Adipocyte (in vitro differentiated cells): Measurements from ENCODE around the gene PIP5KL1.

Experiments
- DNase-seq: peaks from one replicate; pipeline ENCODE4 v3.0.0-alpha.2; 2015; ENCODE audit warnings: low read depth
- H3K27me3 ChIP-seq: replicated peaks from 2 replicates; pipeline ENCODE4 v1.7.0; 2013; ENCODE audit warnings: mild to moderate bottlenecking, low read length, moderate library complexity; ENCODE audit not compliant: control insufficient read depth, insufficient read depth
- H3K36me3 ChIP-seq: 2 replicates; pipeline ENCODE4 v1.7.0; 2013; ENCODE audit warnings: low read length, mild to moderate bottlenecking, moderate library complexity; ENCODE audit not compliant: control insufficient read depth, insufficient read depth, severe bottlenecking
- H3K4me1 ChIP-seq: 2 replicates; pipeline ENCODE4 v1.7.0; 2013; ENCODE audit warnings: mild to moderate bottlenecking, low read length, moderate library complexity; ENCODE audit not compliant: control insufficient read depth, insufficient read depth
- H3K4me3 ChIP-seq: 2 replicates; pipeline ENCODE4 v1.7.0; 2013; ENCODE audit warnings: mild to moderate bottlenecking, low read length, moderate library complexity
- H3K9ac ChIP-seq: 2 replicates; pipeline ENCODE4 v1.7.0; 2013; ENCODE audit warnings: mild to moderate bottlenecking, low read length, moderate library complexity
- H3K9me3 ChIP-seq: 2 replicates; pipeline ENCODE4 v1.7.0; 2013; ENCODE audit warnings: mild to moderate bottlenecking, low read length, moderate library complexity; ENCODE audit not compliant: control insufficient read depth

PIP5KL1 gene

DNA sequence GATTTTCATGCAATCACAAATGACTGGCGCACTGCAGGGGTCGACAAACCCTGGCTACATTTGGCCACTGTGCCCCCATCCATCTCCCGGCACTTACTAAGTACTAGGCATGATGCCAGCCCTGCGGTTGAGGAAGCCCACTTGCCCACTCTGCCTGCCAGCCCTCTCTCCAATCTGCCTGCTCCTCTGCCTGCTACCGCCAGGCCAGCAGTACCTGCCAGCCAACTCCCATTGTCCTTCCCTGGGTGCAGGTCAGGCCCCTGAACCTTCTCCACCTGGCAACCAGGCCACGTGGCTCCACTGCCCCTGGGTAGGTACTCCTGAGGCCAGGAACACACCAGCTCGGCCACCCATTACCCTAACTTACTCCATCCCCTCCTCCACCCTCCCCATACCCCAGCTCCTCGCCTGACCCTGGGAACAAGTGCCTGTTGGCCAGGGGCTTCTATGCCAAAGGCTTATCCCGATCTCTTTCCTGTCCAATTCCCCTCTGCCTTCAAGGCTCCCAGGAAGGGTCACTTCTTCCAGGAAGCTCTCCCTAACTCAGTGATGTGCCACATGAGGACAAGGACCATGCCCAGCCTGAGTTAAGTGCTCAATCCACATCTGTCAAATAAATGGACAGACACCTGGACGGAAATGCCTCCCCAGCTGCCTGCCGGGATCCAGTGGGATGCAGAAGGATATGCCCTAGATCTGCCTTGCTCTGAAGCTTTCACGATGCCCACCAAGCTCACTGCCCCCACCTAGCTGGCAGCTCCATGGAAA, 43.6 kb upstream of the PIP5KL1 start:
- Histone ChIP-seq H3K4me3 (no peak overlapping the region), H3K9ac (peak overlapping the region; percentile 19), H3K9me3 (no peaks in the 10 kb centered on the region), H3K36me3 (no peaks in the 10 kb centered on the region), H3K4me1 (peaks cover 79% of the 10 kb centered on the region), H3K27me3 (no peaks in the 10 kb centered on the region)
- no peak for DNase-seq

DNA sequence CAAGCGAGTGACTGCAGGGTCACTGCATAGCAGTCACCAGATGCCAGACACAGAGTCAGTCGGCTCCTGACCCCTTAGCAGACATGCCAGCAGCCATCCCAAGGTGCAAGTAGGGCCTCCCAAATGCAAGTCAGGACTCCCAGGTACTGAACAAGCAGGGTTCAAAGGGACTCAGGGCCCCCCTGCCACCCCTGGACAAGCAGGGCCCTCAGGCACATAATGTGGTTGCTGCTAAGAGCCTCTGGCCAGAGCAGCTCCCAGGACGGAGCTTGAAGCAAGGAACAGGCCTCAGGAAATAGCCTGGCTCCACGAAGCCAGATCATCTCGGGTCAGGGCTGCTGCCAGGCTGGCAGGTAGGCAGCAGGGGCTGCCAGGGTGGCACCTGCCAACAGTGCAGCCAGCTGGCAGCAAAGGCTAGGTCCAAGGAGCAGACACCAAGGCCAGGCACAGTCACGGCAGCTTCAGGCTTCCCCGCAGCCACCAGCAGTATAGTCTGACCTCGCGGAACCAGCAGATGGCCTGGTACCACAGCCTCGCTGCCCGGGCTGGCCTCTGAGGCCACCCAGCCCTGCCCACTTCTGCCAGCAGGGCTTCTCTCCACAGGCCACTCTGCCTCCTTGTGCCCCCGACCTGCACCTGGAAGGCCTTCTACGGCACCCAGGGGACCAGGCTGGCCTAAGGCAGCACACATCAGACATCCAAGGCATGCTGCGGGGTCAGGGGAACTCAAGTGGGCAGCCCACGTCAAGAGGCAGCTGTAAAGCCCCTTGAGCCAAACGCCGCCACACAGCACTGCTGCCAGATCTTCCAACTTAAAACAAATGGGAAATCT, 42.8 kb upstream of the PIP5KL1 start:
- H3K9ac ChIP-seq, result peak overlapping the region; percentile 20
- H3K36me3 ChIP-seq, result no peaks in the 10 kb centered on the region
- H3K27me3 ChIP-seq, result no peaks in the 10 kb centered on the region
- H3K4me3 ChIP-seq, result no peak overlapping the region
- no peak for DNase-seq
- H3K4me1 ChIP-seq, result peaks cover 80% of the 10 kb centered on the region
- no peaks in the 10 kb centered on the region for H3K9me3 ChIP-seq

DNA sequence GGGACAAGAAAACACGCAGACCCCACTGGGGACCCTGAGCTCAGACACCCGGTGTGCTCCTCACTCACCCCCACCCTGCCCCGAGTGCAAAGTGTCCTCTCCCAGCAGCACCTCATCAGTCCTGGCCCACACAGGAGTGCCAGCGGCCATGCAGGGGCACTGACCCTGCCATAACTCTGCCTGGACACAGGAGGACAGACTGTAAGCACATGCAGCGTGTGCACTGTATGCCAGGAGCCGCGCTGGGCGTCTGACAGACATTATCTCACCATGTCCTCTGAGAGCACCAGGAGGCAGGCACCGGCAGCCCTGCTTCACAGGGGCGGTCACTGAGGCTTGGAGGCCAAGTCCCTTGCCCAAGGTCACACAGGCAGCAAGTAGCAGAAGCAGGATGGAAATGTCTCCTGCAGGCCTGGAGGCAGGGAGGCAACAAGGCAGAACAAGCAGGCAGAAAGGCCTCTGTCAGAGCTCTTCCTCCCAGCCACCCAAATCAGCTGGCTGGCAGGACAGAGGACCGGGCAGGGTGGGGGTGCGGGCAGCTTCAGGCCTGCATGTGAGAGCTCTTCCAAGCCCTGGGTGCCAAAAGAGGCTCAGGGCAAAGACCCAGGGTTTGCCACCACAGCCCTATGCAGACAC, 41.8 kb upstream of the PIP5KL1 start:
- no peak overlapping the region for H3K4me3 ChIP-seq
- H3K9me3 ChIP-seq, result no peaks in the 10 kb centered on the region
- DNase-seq, result no peak
- H3K36me3 ChIP-seq, result no peaks in the 10 kb centered on the region
- peak overlapping the region; percentile 20 for H3K9ac ChIP-seq
- no peaks in the 10 kb centered on the region for H3K27me3 ChIP-seq
- H3K4me1 ChIP-seq, result peaks cover 79% of the 10 kb centered on the region

DNA sequence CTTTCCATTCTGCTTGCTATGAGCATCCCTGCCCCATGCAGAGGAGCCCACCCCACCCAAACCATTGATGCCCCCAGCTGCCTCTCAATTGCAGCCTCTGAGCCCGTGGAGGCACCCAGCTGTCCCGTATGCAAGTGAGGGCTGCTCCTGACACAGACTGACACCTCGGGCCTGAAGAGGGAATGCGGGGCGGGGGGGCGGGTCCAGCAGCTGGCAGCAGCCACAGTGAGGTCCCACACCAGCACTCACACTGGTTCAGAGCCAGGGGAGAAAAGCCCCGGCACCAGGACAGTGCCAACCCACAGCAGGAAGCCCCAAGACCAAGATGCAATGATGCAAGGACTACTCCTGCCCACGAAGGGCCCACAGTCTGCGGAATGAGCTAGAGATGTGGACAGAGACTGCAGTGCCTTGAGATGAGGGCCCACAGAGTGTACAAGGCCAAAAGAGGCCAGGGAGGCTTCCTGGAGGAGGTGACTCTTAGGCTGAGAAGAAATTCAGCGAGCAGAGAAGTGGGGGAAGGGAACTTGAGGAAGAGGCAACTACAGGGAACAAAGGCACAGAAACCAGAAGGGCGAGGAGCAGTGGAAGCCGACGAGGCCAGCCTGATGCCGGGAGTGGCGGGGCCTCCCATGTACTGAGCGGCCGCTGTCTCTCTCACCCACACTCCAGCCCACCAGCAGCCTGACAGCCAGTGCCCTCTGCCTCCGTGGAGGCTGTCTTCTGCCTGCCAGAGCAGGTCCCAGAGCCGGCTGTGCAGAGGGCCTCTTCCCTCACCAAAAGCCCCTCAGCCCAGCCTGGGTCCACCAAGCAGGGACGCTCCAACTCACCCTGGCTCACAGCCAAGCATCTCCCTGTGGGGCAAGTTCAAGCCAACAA, 41.0 kb upstream of the PIP5KL1 start:
- Histone ChIP-seq H3K4me3 (no peak overlapping the region), H3K27me3 (no peaks in the 10 kb centered on the region), H3K36me3 (no peaks in the 10 kb centered on the region), H3K4me1 (peaks cover 79% of the 10 kb centered on the region), H3K9me3 (no peaks in the 10 kb centered on the region), H3K9ac (no peak overlapping the region)
- no peak for DNase-seq

DNA sequence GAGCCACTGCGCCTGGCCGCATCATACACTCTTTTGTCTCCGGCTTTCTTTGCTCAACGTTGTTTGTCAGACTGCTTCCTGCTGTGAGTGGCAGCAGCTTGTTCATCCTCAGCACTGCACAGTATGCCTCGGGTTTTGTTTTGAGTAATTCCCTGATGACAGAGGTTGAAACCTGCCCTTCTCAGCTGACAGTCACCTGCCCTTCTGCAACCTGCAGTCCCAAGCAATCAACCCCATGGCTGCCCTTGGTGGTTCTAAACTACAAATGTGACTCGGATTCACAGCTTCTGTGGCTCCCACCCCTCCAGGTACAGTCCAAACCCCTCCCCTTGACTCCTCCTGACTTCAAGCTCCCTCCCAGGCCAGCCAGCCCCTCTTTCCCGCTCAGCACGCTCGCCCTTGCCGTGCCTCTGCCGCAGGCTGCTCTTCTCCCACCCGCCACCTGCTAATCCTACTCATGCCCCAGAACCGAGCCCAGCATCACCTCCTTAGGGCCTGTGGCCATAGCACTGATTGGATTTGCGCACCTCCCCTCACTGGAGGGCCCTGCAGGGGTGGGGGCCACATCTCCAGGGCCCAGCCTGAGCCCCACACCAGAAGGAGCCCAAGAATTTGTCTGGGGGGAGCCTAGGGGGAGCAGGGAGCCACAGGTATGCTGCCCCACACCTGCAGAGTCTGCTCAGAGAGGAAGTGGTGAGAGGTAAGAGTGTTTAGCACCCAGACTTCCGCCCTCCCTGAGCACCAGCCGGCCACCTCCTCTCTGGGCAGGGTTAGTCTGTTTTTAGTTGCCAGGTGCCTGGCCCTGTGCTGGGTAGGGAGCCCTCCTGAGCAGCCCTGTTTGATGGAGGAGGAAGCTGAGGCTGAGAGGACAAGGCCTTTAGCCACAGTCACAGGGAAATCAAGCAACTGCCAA, 40.1 kb upstream of the PIP5KL1 start:
- no peaks in the 10 kb centered on the region for H3K27me3 ChIP-seq
- H3K36me3 ChIP-seq, result no peaks in the 10 kb centered on the region
- no peak for DNase-seq
- peaks cover 79% of the 10 kb centered on the region for H3K4me1 ChIP-seq
- no peak overlapping the region for H3K4me3 ChIP-seq
- no peaks in the 10 kb centered on the region for H3K9me3 ChIP-seq
- H3K9ac ChIP-seq, result no peak overlapping the region

DNA sequence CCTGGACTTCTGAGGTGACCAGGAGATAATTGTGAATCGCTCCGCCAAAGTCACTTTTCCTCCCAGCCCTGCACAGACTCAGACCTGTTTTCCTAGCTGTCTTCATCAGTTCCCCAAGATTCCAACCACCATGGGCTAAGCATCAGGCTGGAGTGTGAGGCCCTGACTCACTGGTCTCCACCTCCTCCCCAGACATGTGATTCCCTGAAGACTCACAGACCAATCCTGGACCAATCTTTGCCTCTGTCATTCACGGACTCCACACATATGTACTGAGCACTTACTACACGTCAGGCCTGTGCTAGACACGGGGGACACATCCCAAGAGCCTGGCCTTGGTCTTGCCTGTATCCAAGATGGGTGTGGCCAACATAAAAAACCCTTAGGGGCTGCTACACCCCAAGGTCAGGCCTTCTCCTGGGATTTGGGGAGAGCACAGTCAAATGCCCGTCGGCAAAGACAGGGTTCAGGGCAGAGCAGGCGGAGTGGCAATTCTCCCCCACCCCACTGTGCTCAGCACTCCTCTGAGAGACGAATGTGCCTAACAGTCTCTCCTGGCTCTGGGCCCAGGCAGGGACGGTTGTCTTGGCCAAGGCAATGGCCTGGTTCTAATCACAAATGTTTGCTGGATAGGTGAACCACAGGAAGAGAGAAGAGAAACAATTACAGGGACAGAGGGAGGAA, 38.3 kb upstream of the PIP5KL1 start:
- Histone ChIP-seq H3K4me1 (peaks cover 67% of the 10 kb centered on the region), H3K9me3 (no peaks in the 10 kb centered on the region)

DNA sequence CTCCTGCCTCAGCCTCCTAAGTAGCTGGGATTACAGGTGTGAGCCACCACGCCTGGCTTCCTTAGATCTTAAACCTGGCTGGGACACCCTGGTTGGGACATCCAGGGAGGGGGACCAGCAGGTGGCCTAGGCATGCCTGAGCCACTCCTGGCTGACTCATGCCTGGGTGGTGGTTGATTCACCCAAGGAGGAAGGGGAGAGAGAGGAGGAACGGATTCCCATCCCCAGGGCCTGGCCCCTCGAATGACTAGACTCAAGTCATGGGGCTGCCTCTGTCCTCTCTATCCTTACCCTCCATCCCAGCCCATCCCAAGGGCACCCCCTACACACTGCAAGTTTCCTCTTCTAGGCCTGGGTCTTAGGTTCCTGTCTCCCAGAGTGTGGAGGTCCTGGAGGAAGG, 37.5 kb upstream of the PIP5KL1 start:
- Histone ChIP-seq H3K4me1 (peaks cover 68% of the 10 kb centered on the region), H3K9me3 (no peaks in the 10 kb centered on the region), H3K9ac (no peak overlapping the region), H3K4me3 (no peak overlapping the region), H3K36me3 (no peaks in the 10 kb centered on the region), H3K27me3 (no peaks in the 10 kb centered on the region)
- peak; percentile 53 for DNase-seq

More for the DNA sequence above, 38.3 kb upstream of the PIP5KL1 start:
- no peaks in the 10 kb centered on the region for H3K27me3 ChIP-seq
- peak overlapping the region; percentile 53 for H3K9ac ChIP-seq
- DNase-seq, result peak; percentile 85
- H3K4me3 ChIP-seq, result no peak overlapping the region
- H3K36me3 ChIP-seq, result no peaks in the 10 kb centered on the region

DNA sequence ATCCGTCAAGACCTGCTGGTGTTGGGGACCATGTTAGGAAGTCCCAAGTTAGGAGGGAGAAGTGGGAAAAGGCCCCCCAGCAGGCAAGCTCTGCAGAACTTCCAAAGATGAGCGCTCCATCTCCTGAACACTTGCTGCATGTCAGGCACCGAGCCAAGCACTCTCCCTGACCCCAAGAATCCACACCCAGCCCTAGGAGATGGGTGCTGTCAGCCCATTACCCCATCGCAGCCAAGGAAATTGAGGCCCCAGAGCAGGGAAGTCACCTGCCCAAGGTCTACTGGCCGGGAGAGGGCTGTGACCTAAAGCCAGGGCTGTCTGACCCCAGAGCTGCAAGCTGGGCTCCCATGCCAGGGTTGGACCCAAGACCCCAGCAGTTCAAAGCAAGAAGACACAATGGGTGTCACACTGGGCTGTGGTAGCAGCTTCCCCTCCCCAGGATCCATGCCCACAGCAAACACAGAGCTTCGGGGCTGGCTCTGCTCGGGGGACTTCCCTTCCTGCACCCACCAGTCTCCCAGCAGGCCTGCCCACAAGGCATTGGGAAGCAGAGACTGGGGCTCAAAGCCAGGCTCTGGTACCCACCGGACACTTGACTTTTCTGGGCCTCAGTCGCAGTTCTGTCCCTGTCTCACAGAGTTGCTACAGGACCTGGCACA, 36.7 kb upstream of the PIP5KL1 start:
- Histone ChIP-seq H3K27me3 (no peaks in the 10 kb centered on the region), H3K9ac (no peak overlapping the region), H3K36me3 (no peaks in the 10 kb centered on the region), H3K4me1 (peaks cover 67% of the 10 kb centered on the region), H3K9me3 (no peaks in the 10 kb centered on the region), H3K4me3 (no peak overlapping the region)
- DNase-seq, result no peak

DNA sequence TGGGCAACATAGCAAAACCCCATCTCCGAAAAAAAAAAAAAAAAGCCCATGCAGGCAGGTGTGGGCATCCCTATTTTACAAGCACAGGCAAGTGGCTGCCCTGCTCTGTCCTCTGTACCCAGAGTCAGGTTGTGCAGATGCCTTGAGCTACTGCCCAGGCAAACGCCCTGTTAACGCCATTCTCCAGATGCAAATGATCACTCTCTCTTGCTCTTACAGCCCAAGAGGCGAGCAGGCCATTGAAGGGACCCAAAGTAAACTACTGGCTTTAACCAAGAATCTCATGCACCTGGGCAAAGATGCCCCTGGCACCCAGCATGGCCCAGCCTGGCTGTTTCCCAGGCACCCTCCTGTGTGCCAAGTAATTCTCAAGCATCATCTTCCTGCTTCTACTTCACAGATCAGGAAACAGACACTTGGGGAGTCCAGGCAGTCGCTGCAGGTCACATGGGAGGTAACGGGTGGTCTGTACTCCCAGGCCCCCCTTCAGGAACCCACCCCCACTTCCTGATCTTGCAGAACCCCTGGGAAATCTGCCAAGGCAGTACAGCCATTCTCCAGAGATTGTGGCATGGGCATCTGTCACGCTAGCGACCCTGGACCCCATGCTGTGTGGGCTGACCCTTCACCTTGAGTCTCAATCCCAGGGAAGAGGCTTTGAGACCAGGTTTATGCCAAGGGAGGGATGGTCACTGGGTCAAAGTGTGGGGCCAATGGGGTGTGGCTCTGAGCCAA, 36.0 kb upstream of the PIP5KL1 start:
- no peaks in the 10 kb centered on the region for H3K36me3 ChIP-seq
- H3K9me3 ChIP-seq, result no peaks in the 10 kb centered on the region
- no peaks in the 10 kb centered on the region for H3K27me3 ChIP-seq
- no peak overlapping the region for H3K4me3 ChIP-seq
- peaks cover 60% of the 10 kb centered on the region for H3K4me1 ChIP-seq
- H3K9ac ChIP-seq, result peak overlapping the region; percentile 62
- DNase-seq, result no peak
